GM12891 (cell line): Measurements from ENCODE around the gene NCMAP.

Source experiments
- DNase-seq: peaks from one replicate; pipeline ENCODE4 v3.0.0; 2011; ENCODE audit warnings: low spot score; ENCODE audit not compliant: insufficient read length
- FAIRE-seq: peaks from 2 replicates; lab custom pipeline; 2011; peaks lifted over from hg19 to GRCh38; lab: Jason Lieb, UNC
- PAX5 ChIP-seq: IDR thresholded peaks from 2 replicates; pipeline ENCODE4 v1.6.1; 2011; ENCODE audit warnings: low read length, moderate library complexity, mild to moderate bottlenecking; ENCODE audit not compliant: insufficient read depth, severe bottlenecking
- POLR2A ChIP-seq: IDR thresholded peaks from 2 replicates; pipeline ENCODE4 v1.6.1; 2011; ENCODE audit warnings: low read depth, low read length, control low read depth
- POLR2AphosphoS5 ChIP-seq: IDR thresholded peaks from 2 replicates; pipeline ENCODE4 v1.6.1; 2011; ENCODE audit warnings: low read depth, low read length, control low read depth
- POU2F2 ChIP-seq: IDR thresholded peaks from 2 replicates; pipeline ENCODE4 v1.6.1; 2011; ENCODE audit warnings: low read depth, mild to moderate bottlenecking, control low read depth, low read length, moderate library complexity
- SPI1 ChIP-seq: IDR thresholded peaks from 2 replicates; pipeline ENCODE4 v1.6.1; 2011; ENCODE audit warnings: low read depth, low read length, control low read depth
- TAF1 ChIP-seq: IDR thresholded peaks from 2 replicates; pipeline ENCODE4 v1.6.1; 2011; ENCODE audit warnings: low read depth, low read length, control low read depth

The NCMAP gene

GRCh38 chr1:24554714-24555113 lies 1.2 kb upstream of the NCMAP start:
- FAIRE-seq, result no peak
- DNase-seq, result no peak
- TF ChIP-seq POLR2A, result no peak
- no peak for TF ChIP-seq PAX5
- no peak for TF ChIP-seq TAF1

- TF ChIP-seq POU2F2, result no peak
- no peak for TF ChIP-seq SPI1
- no peak for TF ChIP-seq POLR2A
- TF ChIP-seq PAX5, result no peak
- no peak for TF ChIP-seq POLR2AphosphoS5
- DNase-seq (no peak), FAIRE-seq (no peak)
Observed at GRCh38 chr1:24556414-24556795, 518 bp downstream of the NCMAP start.

- DNase-seq (no peak), FAIRE-seq (peak; percentile 51)
- TF ChIP-seq POU2F2 (no peak), TAF1 (no peak), POLR2AphosphoS5 (no peak), SPI1 (no peak), POLR2A (no peak), PAX5 (no peak)
Observed at GRCh38 chr1:24557220-24557619, 1.3 kb downstream of the NCMAP start.

GRCh38 chr1:24557711-24558131 lies 1.8 kb downstream of the NCMAP start:
- no peak for TF ChIP-seq POLR2A
- TF ChIP-seq POU2F2, result no peak
- TF ChIP-seq SPI1, result no peak
- no peak for TF ChIP-seq PAX5
- TF ChIP-seq POLR2AphosphoS5, result no peak
- TF ChIP-seq TAF1, result no peak
- DNase-seq (no peak), FAIRE-seq (no peak)

- TF ChIP-seq POU2F2 (no peak), POLR2A (no peak), POLR2AphosphoS5 (no peak), SPI1 (no peak), PAX5 (no peak)
- FAIRE-seq (no peak), DNase-seq (no peak)
Observed at GRCh38 chr1:24558455-24558854, 2.6 kb downstream of the NCMAP start.

- DNase-seq (no peak), FAIRE-seq (no peak)
- TF ChIP-seq POU2F2 (no peak), POLR2A (no peak), PAX5 (no peak), POLR2AphosphoS5 (no peak)
Observed at GRCh38 chr1:24558902-24559791, 3.3 kb downstream of the NCMAP start.

GRCh38 chr1:24560361-24560760 lies 4.5 kb downstream of the NCMAP start:
- FAIRE-seq (no peak), DNase-seq (no peak)
- TF ChIP-seq POU2F2, result no peak
- TF ChIP-seq POLR2A, result no peak
- no peak for TF ChIP-seq PAX5
- no peak for TF ChIP-seq POLR2AphosphoS5
- TF ChIP-seq TAF1, result no peak
- TF ChIP-seq SPI1, result no peak

- no peak for FAIRE-seq
- DNase-seq, result no peak
- TF ChIP-seq POU2F2 (no peak), POLR2AphosphoS5 (no peak), PAX5 (no peak), SPI1 (no peak), POLR2A (no peak), TAF1 (no peak)
Observed at GRCh38 chr1:24562625-24563024, 6.7 kb downstream of the NCMAP start.

GRCh38 chr1:24564695-24565094 lies 8.8 kb downstream of the NCMAP start:
- TF ChIP-seq POU2F2, result no peak
- no peak for TF ChIP-seq TAF1
- TF ChIP-seq PAX5, result no peak
- TF ChIP-seq SPI1, result no peak
- no peak for TF ChIP-seq POLR2AphosphoS5
- no peak for TF ChIP-seq POLR2A
- DNase-seq (no peak), FAIRE-seq (no peak)

GRCh38 chr1:24566236-24566867 lies 10.5 kb downstream of the NCMAP start:
- FAIRE-seq (no peak), DNase-seq (no peak)
- TF ChIP-seq POLR2A, result no peak
- TF ChIP-seq TAF1, result no peak
- no peak for TF ChIP-seq PAX5
- no peak for TF ChIP-seq POU2F2
- TF ChIP-seq POLR2AphosphoS5, result no peak
- no peak for TF ChIP-seq SPI1
